Body of pancreas (tissue), 4 donors: ENCODE measurements around the gene EIF2AK2. TPM values are rescaled to one million over a fixed set of nuclear protein-coding genes. Genes with fewer than 3 reads are reported as not detected.

Experiments
- ATAC-seq: fragments of 150-250 bp; one replicate; pipeline ENCODE4 v1.9.1; 2016
- DNase-seq, 4 donors: peaks; one replicate each; pipeline ENCODE4 v3.0.0-alpha.2; 2019
- H3K27ac ChIP-seq, 4 donors: fragments of 200-600 bp; sonication (generic); 1 replicate in 3 of 4; 2 replicates in 1 of 4; pipeline versions ENCODE4 v1.5.1 to v1.6.1; 2016 to 2019; ENCODE audit warnings: mild to moderate bottlenecking in 1 of 4, mixed read lengths in 1 of 4, moderate library complexity in 1 of 4
- H3K27me3 ChIP-seq, 2 donors: fragments of 200-600 bp; sonication (generic); one replicate each; pipeline ENCODE4 v1.6.0; 2016; ENCODE audit warnings: mild to moderate bottlenecking in 1 of 2
- H3K36me3 ChIP-seq, 2 donors: fragments of 200-600 bp; sonication (generic); replicated peaks in 1 of 2; 2 replicates each; pipeline ENCODE4 v1.5.1; 2016; ENCODE audit warnings: low read depth in 2 of 2; ENCODE audit not compliant: insufficient read depth in 1 of 2
- H3K4me1 ChIP-seq: fragments of 200-600 bp; sonication (generic); one replicate; pipeline ENCODE4 v1.6.0; 2016
- H3K4me3 ChIP-seq, 2 donors: fragments of 200-600 bp; sonication (generic); 1 replicate in 1 of 2; 2 replicates in 1 of 2; pipeline ENCODE4 v1.5.1; 2016 to 2019
- H3K9me3 ChIP-seq, 3 donors: fragments of 200-600 bp; sonication (generic); 1 replicate in 2 of 3; 2 replicates in 1 of 3; pipeline ENCODE4 v1.5.1; 2016
- CTCF ChIP-seq, 7 experiments: fragments of 450-650 bp in 4 of 7; fragments of 200-600 bp in 3 of 7; sonication (generic) in 3 of 7; IDR thresholded peaks; one replicate each; pipeline ENCODE4 v1.5.1; 2016 to 2019; ENCODE audit warnings: antibody characterized with exemption in 7 of 7
- POLR2A ChIP-seq, 3 donors: fragments of 450-650 bp; IDR thresholded peaks; one replicate each; pipeline ENCODE4 v1.6.1; 2016; ENCODE audit warnings: antibody characterized with exemption in 3 of 3, mild to moderate bottlenecking in 2 of 3
- WGBS, 2 donors: methylation state at CpG; one replicate each; pipeline ENCODE4 v1.1.5; 2017; 5-methylcytosine and 5-hydroxymethylcytosine counted together
- intact Hi-C: fragments of 100-400 bp; cut with DNase I; formaldehyde crosslinking; loops from one replicate; pipeline ENCODE4 v1.15.1; 2023
- total RNA-seq, 2 donors: library from RNA; depleted of rRNA; stranded (reverse); fragments of >200 nt; gene quantifications; one replicate each; pipeline ENCODE4 v1.1.0, GENCODE V29; 2016

EIF2AK2 gene
- total RNA-seq, 2 donors from 2014 or later, result 18.9 to 39.9 TPM

- Histone ChIP-seq H3K9me3 (no peaks in the 10 kb centered on the region), H3K36me3 (peaks cover 0 to 6% of the 10 kb centered on the region in 2 donors), H3K4me3 (no peak overlapping the region), H3K27me3 (no peaks in the 10 kb centered on the region), H3K4me1 (peaks cover 22% of the 10 kb centered on the region), H3K27ac (no peak overlapping the region)
- intact Hi-C loops, result no loop called here
- no peak for TF ChIP-seq POLR2A (IDR thresholded peaks at IDR 0.05)
- TF ChIP-seq CTCF (IDR thresholded peaks at IDR 0.05), result no peak
- WGBS, 2 donors, result 61 to 80% methylated on average over 1 of the region's 1 CpG
- ATAC-seq (no peak), DNase-seq (no peak)
These were observed 71.0 kb downstream of the EIF2AK2 start for GRCh38 chr2:37085731-37086147.

GRCh38 chr2:37084797-37085196, 72.0 kb downstream of the EIF2AK2 start:
- TF ChIP-seq POLR2A (IDR thresholded peaks at IDR 0.05) (no peak), CTCF (IDR thresholded peaks at IDR 0.05) (no peak)
- peak overlapping the region in 2 of 4 donors; percentile 84 to 88 for H3K27ac ChIP-seq
- intact Hi-C loops, result no loop called here

DNA sequence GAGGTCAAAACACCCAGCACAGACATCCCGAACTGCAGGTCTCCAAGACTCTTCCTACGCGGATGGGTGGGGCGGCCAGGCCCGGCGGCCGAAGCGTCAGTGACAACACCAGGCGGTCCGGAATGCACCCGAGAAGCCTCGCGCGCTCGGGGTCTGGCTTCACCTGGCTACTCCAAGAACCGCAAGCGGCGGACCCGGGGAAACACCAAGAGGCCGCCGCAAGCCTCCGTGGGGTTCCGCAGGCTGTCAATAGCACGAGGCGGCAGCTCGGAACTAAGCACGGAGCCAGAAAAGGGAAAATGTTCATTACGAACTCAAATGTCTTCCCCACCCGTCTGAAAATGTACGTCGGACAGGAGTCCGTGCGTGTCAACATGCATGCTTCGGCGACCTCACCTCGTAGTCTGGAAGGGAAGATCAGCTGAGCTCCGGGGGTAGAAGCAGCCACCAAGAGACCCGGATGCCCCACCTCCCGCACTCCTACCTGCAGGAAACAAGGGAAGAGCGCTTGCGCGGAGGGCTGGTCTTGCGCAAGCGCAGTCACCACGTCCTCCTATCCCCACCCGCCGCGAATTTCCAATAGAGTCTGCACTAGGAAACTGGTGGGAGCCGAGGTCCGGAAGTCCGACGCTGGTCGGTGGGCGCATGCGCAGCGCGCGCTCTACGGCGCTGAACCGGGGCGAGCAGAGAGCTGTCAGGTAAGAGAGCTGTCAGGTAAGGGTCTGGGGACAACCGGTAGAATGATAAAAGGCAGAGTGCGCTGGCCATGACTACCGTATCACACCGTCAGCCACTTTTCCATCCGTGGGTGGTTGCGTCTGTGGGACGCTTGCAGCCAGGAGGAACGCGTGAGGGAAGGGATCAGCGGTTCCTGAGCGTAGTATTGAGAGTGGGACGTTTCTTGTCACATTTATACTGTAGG, 72.6 kb downstream of the EIF2AK2 start, which contains the start of the genes GPATCH11 and HEATR5B:
TSS of gene GPATCH11 (plus strand) at position 646 of the 922 bp plus-strand sequence. CDS start 3,864 bp downstream, outside the sequence.
TSS of gene HEATR5B (minus strand) at position 500 of the 922 bp plus-strand sequence. CDS start 958 bp downstream, outside the sequence.
- Histone ChIP-seq H3K27ac (peak within 1 kb of the TSS; percentile 67 to 88 (median 78)), H3K4me1 (peaks cover 22% of the 10 kb centered on the region), H3K9me3 (no peaks in the 10 kb centered on the region), H3K4me3 (peak within 1 kb of the TSS; percentile 76 to 80), H3K36me3 (no peaks in the 10 kb centered on the region), H3K27me3 (no peaks in the 10 kb centered on the region)
- intact Hi-C loops, result no loop called here
- TF ChIP-seq CTCF (IDR thresholded peaks at IDR 0.05) (no peak), POLR2A (IDR thresholded peaks at IDR 0.05) (peak; percentile 27 to 86 (median 83))
- ATAC-seq (peak; percentile 99), DNase-seq (peak; percentile 97 to 98 (median 98))
- WGBS, 2 donors, result 0 to 1% methylated on average over 52 to 74 of the region's 74 CpGs

More at GRCh38 chr2:37084797-37085196, 72.0 kb downstream of the EIF2AK2 start:
- Histone ChIP-seq H3K9me3 (no peaks in the 10 kb centered on the region), H3K27me3 (no peaks in the 10 kb centered on the region), H3K36me3 (peaks cover 0 to 3% of the 10 kb centered on the region in 2 donors), H3K4me1 (peaks cover 22% of the 10 kb centered on the region), H3K4me3 (peak overlapping the region; percentile 28 to 76)
- DNase-seq (no peak), ATAC-seq (no peak)
- 1 to 2% methylated on average over 10 of the region's 10 CpGs for WGBS, 2 donors

- intact Hi-C loops, result no loop called here
These were observed 76.1 kb downstream of the EIF2AK2 start for GRCh38 chr2:37080689-37081088.

More at GRCh38 chr2:37080689-37081088, 76.1 kb downstream of the EIF2AK2 start:
- TF ChIP-seq POLR2A (IDR thresholded peaks at IDR 0.05), result no peak
- no peak for TF ChIP-seq CTCF (IDR thresholded peaks at IDR 0.05)
- DNase-seq (no peak), ATAC-seq (no peak)
- peaks cover 0 to 3% of the 10 kb centered on the region in 2 donors for H3K36me3 ChIP-seq
- no peak overlapping the region for H3K27ac ChIP-seq
- no peak overlapping the region for H3K4me3 ChIP-seq
- peaks cover 22% of the 10 kb centered on the region for H3K4me1 ChIP-seq
- 46 to 63% methylated on average over 3 of the region's 3 CpGs for WGBS, 2 donors
- H3K9me3 ChIP-seq, result no peaks in the 10 kb centered on the region
- H3K27me3 ChIP-seq, result no peaks in the 10 kb centered on the region
